SK-N-SH treated with all-trans-retinoic acid at 6 μM for 48 hours (cell line): ENCODE results near the gene FAM229B.

ENCODE experiments used
- ATAC-seq: fragments of 200-7000 bp; cut with Tn5 transposase; 3 replicates; pipeline ENCODE4 v1.9.1; 2020; ENCODE audit warnings: mild to moderate bottlenecking, moderate library complexity
- ARNTL ChIP-seq: fragments of 450-650 bp; formaldehyde crosslinking; IDR thresholded peaks from 2 replicates; pipeline ENCODE4 v1.5.0; 2020; ENCODE audit warnings: low read depth, mild to moderate bottlenecking, moderate library complexity, borderline replicate concordance
- BACH2 ChIP-seq: fragments of 250-450 bp; sonication (Bioruptor Pico); IDR thresholded peaks from 2 replicates; pipeline ENCODE4 v1.9.0; 2021; ENCODE audit warnings: mild to moderate bottlenecking, borderline replicate concordance
- CSDC2 ChIP-seq: fragments of 250-450 bp; sonication (Bioruptor Pico); IDR thresholded peaks from 2 replicates; pipeline ENCODE4 v1.5.0; 2020; ENCODE audit warnings: mild to moderate bottlenecking, moderate library complexity
- ESRRG ChIP-seq: fragments of 250-450 bp; sonication (Bioruptor Pico); IDR thresholded peaks from 2 replicates; pipeline ENCODE4 v1.6.1; 2021; ENCODE audit warnings: mild to moderate bottlenecking
- GLIS3 ChIP-seq: fragments of 250-450 bp; sonication (Bioruptor Pico); IDR thresholded peaks from 2 replicates; pipeline ENCODE4 v1.5.0; 2020; ENCODE audit warnings: mild to moderate bottlenecking, moderate library complexity
- ISL1 ChIP-seq: fragments of 250-450 bp; sonication (Bioruptor Pico); IDR thresholded peaks from 2 replicates; pipeline ENCODE4 v2.1.2; 2022; ENCODE audit warnings: mild to moderate bottlenecking, moderate library complexity
- OSR1 ChIP-seq: fragments of 250-450 bp; sonication (Bioruptor Pico); IDR thresholded peaks from 2 replicates; pipeline ENCODE4 v1.8.0; 2022; ENCODE audit warnings: moderate library complexity, mild to moderate bottlenecking, inconsistent platforms
- PPARA ChIP-seq: fragments of 250-450 bp; sonication (Bioruptor Pico); IDR thresholded peaks from 2 replicates; pipeline ENCODE4 v1.5.0; 2020; ENCODE audit warnings: mild to moderate bottlenecking, borderline replicate concordance
- RARB ChIP-seq: fragments of 250-450 bp; sonication (Bioruptor Pico); IDR thresholded peaks from 2 replicates; pipeline ENCODE4 v1.8.0; 2021; ENCODE audit warnings: mild to moderate bottlenecking, moderate library complexity
- SNAI2 ChIP-seq: fragments of 250-450 bp; sonication (Bioruptor Pico); IDR thresholded peaks from 2 replicates; pipeline ENCODE4 v1.5.0; 2020; ENCODE audit warnings: mild to moderate bottlenecking, moderate library complexity
- TCF4 ChIP-seq: fragments of 250-450 bp; sonication (Bioruptor Pico); IDR thresholded peaks from 2 replicates; pipeline ENCODE4 v1.8.0; 2021; ENCODE audit warnings: mild to moderate bottlenecking, moderate library complexity, borderline replicate concordance
- TOX ChIP-seq: fragments of 250-450 bp; sonication (Bioruptor Pico); IDR thresholded peaks from 2 replicates; pipeline ENCODE4 v1.8.0; 2021; ENCODE audit warnings: mild to moderate bottlenecking, moderate library complexity, borderline replicate concordance
- ZC3H10 ChIP-seq: fragments of 250-450 bp; sonication (Bioruptor Pico); IDR thresholded peaks from 2 replicates; pipeline ENCODE4 v1.5.1; 2021; ENCODE audit warnings: mild to moderate bottlenecking, moderate library complexity
- ZFP3 ChIP-seq: fragments of 250-450 bp; sonication (Bioruptor Pico); IDR thresholded peaks from 2 replicates; pipeline ENCODE4 v1.5.0; 2020; ENCODE audit warnings: mild to moderate bottlenecking, moderate library complexity
- ZFP30 ChIP-seq: fragments of 450-650 bp; formaldehyde crosslinking; IDR thresholded peaks from 2 replicates; pipeline ENCODE4 v1.5.0; 2022; ENCODE audit warnings: mild to moderate bottlenecking, moderate library complexity
- ZNF70 ChIP-seq: fragments of 450-650 bp; formaldehyde crosslinking; IDR thresholded peaks from 2 replicates; pipeline ENCODE4 v1.5.0; 2020; ENCODE audit warnings: mild to moderate bottlenecking, moderate library complexity
- ZNF8 ChIP-seq: fragments of 450-650 bp; formaldehyde crosslinking; IDR thresholded peaks from 2 replicates; pipeline ENCODE4 v1.5.0; 2020; ENCODE audit warnings: mild to moderate bottlenecking, moderate library complexity
- TF ChIP-seq, protein P1 (sequence below): fragments of 250-450 bp; sonication (Bioruptor Pico); IDR thresholded peaks from 2 replicates; pipeline ENCODE4 v1.5.1; 2020; ENCODE audit warnings: low read depth, mild to moderate bottlenecking, moderate library complexity
- TF ChIP-seq, protein P2 (sequence below): fragments of 250-450 bp; sonication (Bioruptor Pico); IDR thresholded peaks from 2 replicates; pipeline ENCODE4 v1.5.0; 2020; ENCODE audit warnings: mild to moderate bottlenecking, moderate library complexity
- TF ChIP-seq, protein P3 (sequence below): fragments of 250-450 bp; sonication (Bioruptor Pico); IDR thresholded peaks from 2 replicates; pipeline ENCODE4 v1.8.0; 2021; ENCODE audit warnings: low read depth, mild to moderate bottlenecking, moderate library complexity, borderline replicate concordance
- TF ChIP-seq, protein P4 (sequence below): fragments of 250-450 bp; sonication (Bioruptor Pico); IDR thresholded peaks from 2 replicates; pipeline ENCODE4 v1.8.0; 2020; ENCODE audit warnings: mild to moderate bottlenecking, moderate library complexity, borderline replicate concordance
- TF ChIP-seq, protein P5 (sequence below): fragments of 250-450 bp; sonication (Bioruptor Pico); IDR thresholded peaks from 2 replicates; pipeline ENCODE4 v1.5.1; 2021; ENCODE audit warnings: mild to moderate bottlenecking, moderate library complexity

FAM229B gene

DNA sequence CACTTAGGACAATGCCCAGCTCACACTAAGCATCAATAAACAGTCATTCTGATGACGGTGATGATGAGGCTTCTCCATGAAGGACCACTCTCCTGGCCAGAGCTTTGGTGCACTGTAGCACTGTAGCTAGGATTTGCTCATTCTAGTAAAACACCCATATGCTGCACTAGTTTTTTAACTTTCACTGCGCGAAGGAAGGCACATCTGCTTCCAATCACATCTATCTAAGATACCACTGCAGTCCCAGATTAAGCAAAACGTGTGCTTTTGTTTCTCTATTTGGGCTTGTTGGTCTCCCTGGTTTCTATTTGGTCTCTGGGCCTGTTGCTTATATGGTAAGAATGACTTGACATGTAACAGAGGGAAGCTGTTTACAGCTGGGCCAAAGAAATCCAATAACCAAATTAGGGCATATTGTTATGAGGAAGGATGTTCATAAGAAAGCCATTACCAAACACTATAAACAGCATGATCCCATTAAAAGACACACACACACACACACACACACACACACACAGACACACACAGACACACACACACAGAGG is 62.4 kb downstream of the FAM229B start:
- TF ChIP-seq ZFP30 (CRISPR knock-in tag) (no peak), ZNF8 (no peak), PPARA (CRISPR knock-in tag) (no peak), GLIS3 (CRISPR knock-in tag) (0 out of 2 replicates have a peak, but pooled peaks have one; percentile 56), ISL1 (CRISPR knock-in tag) (no peak), TOX (CRISPR knock-in tag) (no peak), ARNTL (CRISPR knock-in tag) (no peak), RARB (CRISPR knock-in tag) (no peak), BACH2 (CRISPR knock-in tag) (peak; percentile 8; the same call in 1 of the 2 replicates), CSDC2 (CRISPR knock-in tag) (no peak), ZFP3 (CRISPR knock-in tag) (no peak), ZC3H10 (CRISPR knock-in tag) (no peak), TCF4 (CRISPR knock-in tag) (peak; percentile 93)
- TF ChIP-seq, protein P1, sequence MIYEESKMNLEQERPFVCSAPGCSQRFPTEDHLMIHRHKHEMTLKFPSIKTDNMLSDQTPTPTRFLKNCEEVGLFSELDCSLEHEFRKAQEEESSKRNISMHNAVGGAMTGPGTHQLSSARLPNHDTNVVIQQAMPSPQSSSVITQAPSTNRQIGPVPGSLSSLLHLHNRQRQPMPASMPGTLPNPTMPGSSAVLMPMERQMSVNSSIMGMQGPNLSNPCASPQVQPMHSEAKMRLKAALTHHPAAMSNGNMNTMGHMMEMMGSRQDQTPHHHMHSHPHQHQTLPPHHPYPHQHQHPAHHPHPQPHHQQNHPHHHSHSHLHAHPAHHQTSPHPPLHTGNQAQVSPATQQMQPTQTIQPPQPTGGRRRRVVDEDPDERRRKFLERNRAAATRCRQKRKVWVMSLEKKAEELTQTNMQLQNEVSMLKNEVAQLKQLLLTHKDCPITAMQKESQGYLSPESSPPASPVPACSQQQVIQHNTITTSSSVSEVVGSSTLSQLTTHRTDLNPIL (CRISPR knock-in tag): no peak
- TF ChIP-seq, protein P2, sequence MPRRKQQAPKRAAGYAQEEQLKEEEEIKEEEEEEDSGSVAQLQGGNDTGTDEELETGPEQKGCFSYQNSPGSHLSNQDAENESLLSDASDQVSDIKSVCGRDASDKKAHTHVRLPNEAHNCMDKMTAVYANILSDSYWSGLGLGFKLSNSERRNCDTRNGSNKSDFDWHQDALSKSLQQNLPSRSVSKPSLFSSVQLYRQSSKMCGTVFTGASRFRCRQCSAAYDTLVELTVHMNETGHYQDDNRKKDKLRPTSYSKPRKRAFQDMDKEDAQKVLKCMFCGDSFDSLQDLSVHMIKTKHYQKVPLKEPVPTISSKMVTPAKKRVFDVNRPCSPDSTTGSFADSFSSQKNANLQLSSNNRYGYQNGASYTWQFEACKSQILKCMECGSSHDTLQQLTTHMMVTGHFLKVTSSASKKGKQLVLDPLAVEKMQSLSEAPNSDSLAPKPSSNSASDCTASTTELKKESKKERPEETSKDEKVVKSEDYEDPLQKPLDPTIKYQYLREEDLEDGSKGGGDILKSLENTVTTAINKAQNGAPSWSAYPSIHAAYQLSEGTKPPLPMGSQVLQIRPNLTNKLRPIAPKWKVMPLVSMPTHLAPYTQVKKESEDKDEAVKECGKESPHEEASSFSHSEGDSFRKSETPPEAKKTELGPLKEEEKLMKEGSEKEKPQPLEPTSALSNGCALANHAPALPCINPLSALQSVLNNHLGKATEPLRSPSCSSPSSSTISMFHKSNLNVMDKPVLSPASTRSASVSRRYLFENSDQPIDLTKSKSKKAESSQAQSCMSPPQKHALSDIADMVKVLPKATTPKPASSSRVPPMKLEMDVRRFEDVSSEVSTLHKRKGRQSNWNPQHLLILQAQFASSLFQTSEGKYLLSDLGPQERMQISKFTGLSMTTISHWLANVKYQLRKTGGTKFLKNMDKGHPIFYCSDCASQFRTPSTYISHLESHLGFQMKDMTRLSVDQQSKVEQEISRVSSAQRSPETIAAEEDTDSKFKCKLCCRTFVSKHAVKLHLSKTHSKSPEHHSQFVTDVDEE: peak; percentile 83
- TF ChIP-seq, protein P3, sequence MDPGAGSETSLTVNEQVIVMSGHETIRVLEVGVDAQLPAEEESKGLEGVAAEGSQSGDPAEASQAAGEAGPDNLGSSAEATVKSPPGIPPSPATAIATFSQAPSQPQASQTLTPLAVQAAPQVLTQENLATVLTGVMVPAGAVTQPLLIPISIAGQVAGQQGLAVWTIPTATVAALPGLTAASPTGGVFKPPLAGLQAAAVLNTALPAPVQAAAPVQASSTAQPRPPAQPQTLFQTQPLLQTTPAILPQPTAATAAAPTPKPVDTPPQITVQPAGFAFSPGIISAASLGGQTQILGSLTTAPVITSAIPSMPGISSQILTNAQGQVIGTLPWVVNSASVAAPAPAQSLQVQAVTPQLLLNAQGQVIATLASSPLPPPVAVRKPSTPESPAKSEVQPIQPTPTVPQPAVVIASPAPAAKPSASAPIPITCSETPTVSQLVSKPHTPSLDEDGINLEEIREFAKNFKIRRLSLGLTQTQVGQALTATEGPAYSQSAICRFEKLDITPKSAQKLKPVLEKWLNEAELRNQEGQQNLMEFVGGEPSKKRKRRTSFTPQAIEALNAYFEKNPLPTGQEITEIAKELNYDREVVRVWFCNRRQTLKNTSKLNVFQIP (CRISPR knock-in tag): no peak
- TF ChIP-seq, protein P4, sequence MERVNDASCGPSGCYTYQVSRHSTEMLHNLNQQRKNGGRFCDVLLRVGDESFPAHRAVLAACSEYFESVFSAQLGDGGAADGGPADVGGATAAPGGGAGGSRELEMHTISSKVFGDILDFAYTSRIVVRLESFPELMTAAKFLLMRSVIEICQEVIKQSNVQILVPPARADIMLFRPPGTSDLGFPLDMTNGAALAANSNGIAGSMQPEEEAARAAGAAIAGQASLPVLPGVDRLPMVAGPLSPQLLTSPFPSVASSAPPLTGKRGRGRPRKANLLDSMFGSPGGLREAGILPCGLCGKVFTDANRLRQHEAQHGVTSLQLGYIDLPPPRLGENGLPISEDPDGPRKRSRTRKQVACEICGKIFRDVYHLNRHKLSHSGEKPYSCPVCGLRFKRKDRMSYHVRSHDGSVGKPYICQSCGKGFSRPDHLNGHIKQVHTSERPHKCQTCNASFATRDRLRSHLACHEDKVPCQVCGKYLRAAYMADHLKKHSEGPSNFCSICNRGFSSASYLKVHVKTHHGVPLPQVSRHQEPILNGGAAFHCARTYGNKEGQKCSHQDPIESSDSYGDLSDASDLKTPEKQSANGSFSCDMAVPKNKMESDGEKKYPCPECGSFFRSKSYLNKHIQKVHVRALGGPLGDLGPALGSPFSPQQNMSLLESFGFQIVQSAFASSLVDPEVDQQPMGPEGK (CRISPR knock-in tag): no peak
- TF ChIP-seq, protein P5, sequence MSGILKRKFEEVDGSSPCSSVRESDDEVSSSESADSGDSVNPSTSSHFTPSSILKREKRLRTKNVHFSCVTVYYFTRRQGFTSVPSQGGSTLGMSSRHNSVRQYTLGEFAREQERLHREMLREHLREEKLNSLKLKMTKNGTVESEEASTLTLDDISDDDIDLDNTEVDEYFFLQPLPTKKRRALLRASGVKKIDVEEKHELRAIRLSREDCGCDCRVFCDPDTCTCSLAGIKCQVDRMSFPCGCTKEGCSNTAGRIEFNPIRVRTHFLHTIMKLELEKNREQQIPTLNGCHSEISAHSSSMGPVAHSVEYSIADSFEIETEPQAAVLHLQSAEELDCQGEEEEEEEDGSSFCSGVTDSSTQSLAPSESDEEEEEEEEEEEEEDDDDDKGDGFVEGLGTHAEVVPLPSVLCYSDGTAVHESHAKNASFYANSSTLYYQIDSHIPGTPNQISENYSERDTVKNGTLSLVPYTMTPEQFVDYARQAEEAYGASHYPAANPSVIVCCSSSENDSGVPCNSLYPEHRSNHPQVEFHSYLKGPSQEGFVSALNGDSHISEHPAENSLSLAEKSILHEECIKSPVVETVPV (CRISPR knock-in tag): no peak
- peak; percentile 83 for ATAC-seq

DNA sequence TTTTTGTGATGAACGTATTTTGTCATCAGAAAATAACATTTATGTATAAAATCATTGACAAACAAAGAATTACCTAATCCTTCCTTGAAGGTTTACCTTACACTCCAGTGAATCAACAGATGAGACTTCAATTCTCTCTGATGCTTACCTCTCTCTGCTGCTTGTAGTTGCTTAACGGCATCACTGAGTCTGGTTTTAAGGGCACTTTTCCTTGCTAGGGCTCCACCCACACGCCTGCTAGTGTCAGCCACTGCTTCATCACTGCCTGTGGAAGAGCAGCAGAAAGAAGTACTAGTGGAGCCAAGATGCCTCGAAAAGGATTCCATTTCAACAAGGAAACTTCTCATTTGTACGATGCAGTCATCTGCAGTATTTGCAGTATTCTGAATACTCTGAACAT is 63.0 kb downstream of the FAM229B start:
- no peak for TF ChIP-seq ZNF70 (CRISPR knock-in tag)
- TF ChIP-seq OSR1 (CRISPR knock-in tag): no peak
- TF ChIP-seq, protein P1 (CRISPR knock-in tag): no peak
- TF ChIP-seq GLIS3 (CRISPR knock-in tag): no peak
- TF ChIP-seq ARNTL (CRISPR knock-in tag): no peak
- TF ChIP-seq SNAI2 (CRISPR knock-in tag): no peak
- no peak for TF ChIP-seq ZFP3 (CRISPR knock-in tag)
- no peak for TF ChIP-seq ZFP30 (CRISPR knock-in tag)
- TF ChIP-seq ESRRG (CRISPR knock-in tag): no peak
- TF ChIP-seq BACH2 (CRISPR knock-in tag): no peak
- no peak for TF ChIP-seq TCF4 (CRISPR knock-in tag)
- TF ChIP-seq, protein P4 (CRISPR knock-in tag): no peak
- no peak for TF ChIP-seq ZC3H10 (CRISPR knock-in tag)
- no peak for TF ChIP-seq RARB (CRISPR knock-in tag)
- no peak for TF ChIP-seq ZNF8
- no peak for TF ChIP-seq CSDC2 (CRISPR knock-in tag)
- TF ChIP-seq TOX (CRISPR knock-in tag): no peak
- peak; percentile 76 for ATAC-seq
